Cardiac septum (tissue), 1 donor: ENCODE measurements around the gene RTP4. TPM values are rescaled to one million over a fixed set of nuclear protein-coding genes. Genes with fewer than 3 reads are reported as not detected.

ENCODE experiments used
- DNase-seq: peaks from one replicate; pipeline ENCODE4 v3.0.0-alpha.2; 2020; ENCODE audit warnings: low spot score
- intact Hi-C: fragments of 100-400 bp; cut with DNase I; formaldehyde crosslinking; loops from one replicate; pipeline ENCODE4 v1.14.0; 2022
- long read RNA-seq: library from polyadenylated mRNA; unstranded; transcript quantifications from one replicate; pipeline ENCODE4 v2.0.0, GENCODE V29; 2021
- total RNA-seq: library from RNA; stranded (reverse); fragmentation: NEBNext Ultra II Directional; extraction: Animal tissue kit (Norgen Biotek cat#: 25700); gene quantifications from one replicate; pipeline ENCODE4 v1.2.1, GENCODE V29; 2021
- donor health status: DM: no; HTN: no; CAD: no.

The RTP4 gene
- total RNA-seq, result 0.94 TPM
- long read RNA-seq, result 0 reads

GRCh38 chr3:187368251-187369088, at the start of gene RTP4:
TSS of gene RTP4 (plus strand) at chr3:187368385. CDS start at chr3:187368442, 57 bp downstream.
- DNase-seq, result no peak
- intact Hi-C loops, result no loop called here

GRCh38 chr3:187318819-187319616, 49.2 kb upstream of the RTP4 start:
- intact Hi-C loops, result loop anchor here (1.0 to 2.0 kb wide), 3 partner anchors 98 to 395 kb away; no protein-coding TSS in a partner anchor
- no peak for DNase-seq

GRCh38 chr3:187319699-187320302, 48.4 kb upstream of the RTP4 start:
- intact Hi-C loops, result loop anchor here (1.0 to 2.0 kb wide), 3 partner anchors 99 to 394 kb away; no protein-coding TSS in a partner anchor
- DNase-seq, result no peak

- DNase-seq, result no peak
- intact Hi-C loops, result no loop called here
Measured at GRCh38 chr3:187321766-187322165, 46.4 kb upstream of the RTP4 start.

GRCh38 chr3:187322291-187322690, 45.9 kb upstream of the RTP4 start:
- intact Hi-C loops, result no loop called here

GRCh38 chr3:187323091-187323490, 45.1 kb upstream of the RTP4 start:
- DNase-seq, result no peak
- intact Hi-C loops, result no loop called here

More at GRCh38 chr3:187322291-187322690, 45.9 kb upstream of the RTP4 start:
- DNase-seq, result no peak

- no peak for DNase-seq
- intact Hi-C loops, result no loop called here
Measured at GRCh38 chr3:187325632-187326031, 42.6 kb upstream of the RTP4 start.

GRCh38 chr3:187327845-187328244, 40.3 kb upstream of the RTP4 start:
- no peak for DNase-seq
- intact Hi-C loops, result no loop called here

GRCh38 chr3:187328691-187329090, 39.5 kb upstream of the RTP4 start:
- intact Hi-C loops, result no loop called here
- no peak for DNase-seq

GRCh38 chr3:187334904-187335303, 33.3 kb upstream of the RTP4 start:
- intact Hi-C loops, result no loop called here
- DNase-seq, result no peak

- no peak for DNase-seq
Measured at GRCh38 chr3:187336322-187336721, 31.9 kb upstream of the RTP4 start.

GRCh38 chr3:187340578-187340977, 27.6 kb upstream of the RTP4 start:
- DNase-seq, result no peak
- intact Hi-C loops, result no loop called here

More at GRCh38 chr3:187336322-187336721, 31.9 kb upstream of the RTP4 start:
- intact Hi-C loops, result no loop called here

GRCh38 chr3:187342255-187342654, 25.9 kb upstream of the RTP4 start:
- intact Hi-C loops, result no loop called here
- no peak for DNase-seq

GRCh38 chr3:187343670-187344069, 24.5 kb upstream of the RTP4 start:
- no peak for DNase-seq
- intact Hi-C loops, result no loop called here

- no peak for DNase-seq
- intact Hi-C loops, result no loop called here
Measured at GRCh38 chr3:187352581-187353575, 15.3 kb upstream of the RTP4 start.

GRCh38 chr3:187358068-187358467, 10.1 kb upstream of the RTP4 start:
- intact Hi-C loops, result no loop called here
- no peak for DNase-seq

GRCh38 chr3:187359798-187360486, 8.2 kb upstream of the RTP4 start:
- intact Hi-C loops, result no loop called here
- DNase-seq, result no peak

GRCh38 chr3:187360596-187360995, 7.6 kb upstream of the RTP4 start:
- intact Hi-C loops, result no loop called here

More at GRCh38 chr3:187360596-187360995, 7.6 kb upstream of the RTP4 start:
- no peak for DNase-seq
